ENCODE measurements around the gene KRT36.

KRT36 gene

GRCh38 chr17:41476866-41477815 lies 12.6 kb downstream of the KRT36 start:
- DNase-seq (ENCODE audit: low spot score), result no peak

- DNase-seq (ENCODE audit: low spot score), result no peak
These were observed 14.3 kb downstream of the KRT36 start for GRCh38 chr17:41475421-41475820.

GRCh38 chr17:41474863-41475262 lies 14.8 kb downstream of the KRT36 start:
- no peak for DNase-seq (ENCODE audit: low spot score)

GRCh38 chr17:41468346-41468745 lies 21.4 kb downstream of the KRT36 start:
- no peak for DNase-seq (ENCODE audit: low spot score)

GRCh38 chr17:41467561-41467960 lies 22.1 kb downstream of the KRT36 start:
- no peak for DNase-seq (ENCODE audit: low spot score)

GRCh38 chr17:41466988-41467387 lies 22.7 kb downstream of the KRT36 start, which contains the start of gene KRT32:
KRT32 (minus strand) TSS chr17:41467386; CDS start chr17:41467325, 61 bp downstream.
- DNase-seq (ENCODE audit: low spot score), result no peak

GRCh38 chr17:41464682-41465081 lies 25.0 kb downstream of the KRT36 start:
- no peak for DNase-seq (ENCODE audit: low spot score)

- no peak for DNase-seq (ENCODE audit: low spot score)
These were observed 25.5 kb downstream of the KRT36 start for GRCh38 chr17:41464173-41464572.

GRCh38 chr17:41463746-41464145 lies 26.0 kb downstream of the KRT36 start:
- DNase-seq (ENCODE audit: low spot score), result no peak

- no peak for DNase-seq (ENCODE audit: low spot score)
These were observed 27.0 kb downstream of the KRT36 start for GRCh38 chr17:41462705-41463104.

- DNase-seq (ENCODE audit: low spot score), result no peak
These were observed 32.0 kb downstream of the KRT36 start for GRCh38 chr17:41457676-41458075.

GRCh38 chr17:41456204-41456603 lies 33.5 kb downstream of the KRT36 start:
- no peak for DNase-seq (ENCODE audit: low spot score)

GRCh38 chr17:41455236-41455635 lies 34.5 kb downstream of the KRT36 start:
- no peak for DNase-seq (ENCODE audit: low spot score)

- no peak for DNase-seq (ENCODE audit: low spot score)
These were observed 36.6 kb downstream of the KRT36 start for GRCh38 chr17:41453066-41453465.

GRCh38 chr17:41452281-41452680 lies 37.4 kb downstream of the KRT36 start:
- DNase-seq (ENCODE audit: low spot score), result no peak

GRCh38 chr17:41451154-41451728 lies 38.5 kb downstream of the KRT36 start:
- DNase-seq (ENCODE audit: low spot score), result no peak

GRCh38 chr17:41449008-41449407 lies 40.7 kb downstream of the KRT36 start:
- DNase-seq (ENCODE audit: low spot score), result no peak

- no peak for DNase-seq (ENCODE audit: low spot score)
These were observed 41.2 kb downstream of the KRT36 start for GRCh38 chr17:41448506-41448905.

- no peak for DNase-seq (ENCODE audit: low spot score)
These were observed 42.9 kb downstream of the KRT36 start for GRCh38 chr17:41446806-41447205.

- no peak for DNase-seq (ENCODE audit: low spot score)
These were observed 45.1 kb downstream of the KRT36 start for GRCh38 chr17:41444640-41445039.

GRCh38 chr17:41444186-41444585 lies 45.5 kb downstream of the KRT36 start:
- no peak for DNase-seq (ENCODE audit: low spot score)

- no peak for DNase-seq (ENCODE audit: low spot score)
These were observed 47.0 kb downstream of the KRT36 start for GRCh38 chr17:41442739-41443138.

- no peak for DNase-seq (ENCODE audit: low spot score)
These were observed 49.1 kb downstream of the KRT36 start, which contains the start of gene KRT38 for GRCh38 chr17:41440531-41441033. KRT38 (minus strand) TSS chr17:41440983; CDS start chr17:41440921, 62 bp downstream.
